HCT116 (cell line): Measurements from ENCODE around the gene RBM25. TPM values are rescaled to one million over a fixed set of nuclear protein-coding genes. Genes with fewer than 3 reads are reported as not detected.

Experiments used
- ATAC-seq: fragments of 200-7000 bp; cut with Tn5 transposase; 2 replicates; pipeline ENCODE4 v1.9.1; 2020; ENCODE audit warnings: mild to moderate bottlenecking, moderate library complexity
- BruUV-seq: library from RNA; stranded (reverse); fragments of 400-500 nt; replicated peaks from 2 replicates; lab custom pipeline; 2021; lab: Mats Ljungman, UMichigan
- CTCF ChIA-PET: fragments of 300-600 bp; sonication (Branson Sonifier 250); formaldehyde crosslinking; loops from one replicate; lab custom pipeline; 2021; ENCODE audit warnings: antibody characterized with exemption; lab: Charles Lee
- POLR2A ChIA-PET: fragments of 300-600, 350-600 bp; sonication (Branson Sonifier 250); formaldehyde crosslinking; loops from one replicate; lab custom pipeline; 2021; ENCODE audit warnings: antibody characterized with exemption; lab: Charles Lee
- RAD21 ChIA-PET, 2 experiments: fragments of 300-600 bp; sonication (Branson Sonifier 250); formaldehyde crosslinking; loops; one replicate each; lab custom pipeline; 2023; ENCODE audit warnings: low total read pairs in 2 of 2; ENCODE audit not compliant: uncharacterized antibody in 2 of 2, unreplicated experiment in 2 of 2, low non-redundant PET in 1 of 2; lab: Charles Lee
- DNase-seq: peaks from one replicate; pipeline ENCODE4 v3.0.0-alpha.2; 2010; ENCODE audit warnings: low read depth, low spot score
- H2AFZ ChIP-seq: fragments of 200-600 bp; shearing (Covaris generic), sonication (generic); 2 replicates; pipeline ENCODE4 v1.6.1; 2017; ENCODE audit warnings: low read depth, mixed run types, mixed read lengths, antibody characterized with exemption, low read length; ENCODE audit not compliant: poor library complexity, severe bottlenecking
- H3K27ac ChIP-seq: 2 replicates; pipeline ENCODE4 v1.5.1; 2012; ENCODE audit warnings: low read depth, low read length
- H3K27me3 ChIP-seq: fragments of 200-600 bp; sonication (generic); 2 replicates; pipeline ENCODE4 v1.6.1; 2016; ENCODE audit warnings: mixed run types, low read length, mixed read lengths; ENCODE audit not compliant: insufficient read depth
- H3K36me3 ChIP-seq, 2 experiments: fragments of 200-500 bp in 1 of 2; fragments of 200-600 bp in 1 of 2; sonication (Bioruptor generic) in 1 of 2; sonication (generic) in 1 of 2; 2 replicates each; pipeline versions ENCODE4 v1.5.1 to v1.6.1; 2014 to 2016; ENCODE audit warnings: low read length in 2 of 2, inconsistent platforms in 1 of 2, mixed read lengths in 1 of 2, mixed run types in 1 of 2; ENCODE audit not compliant: insufficient read depth in 2 of 2, control insufficient read depth in 1 of 2
- H3K4me1 ChIP-seq, 2 experiments: fragments of 200-600 bp in 1 of 2; sonication (generic) in 1 of 2; 2 replicates each; pipeline versions ENCODE4 v1.5.1 to v1.6.1; 2012 to 2017; ENCODE audit warnings: low read length in 2 of 2, inconsistent platforms in 1 of 2, mild to moderate bottlenecking in 1 of 2, mixed read lengths in 1 of 2, mixed run types in 1 of 2, moderate library complexity in 1 of 2; ENCODE audit not compliant: insufficient read depth in 2 of 2, control insufficient read depth in 1 of 2
- H3K4me2 ChIP-seq: fragments of 200-600 bp; sonication (generic); 2 replicates; pipeline ENCODE4 v1.6.1; 2017; ENCODE audit warnings: mixed run types, low read length, mixed read lengths
- H3K4me3 ChIP-seq, 2 experiments: fragments of 200-600 bp in 1 of 2; sonication (generic) in 1 of 2; replicated peaks in 1 of 2; 2 replicates each; pipeline ENCODE4 v1.5.1; 2011 to 2016; ENCODE audit warnings: low read length in 2 of 2, control low read depth in 1 of 2, low read depth in 1 of 2, mild to moderate bottlenecking in 1 of 2, mixed read lengths in 1 of 2, mixed run types in 1 of 2
- H3K79me2 ChIP-seq: fragments of 200-600 bp; sonication (generic); 2 replicates; pipeline ENCODE4 v1.6.1; 2017; ENCODE audit warnings: mild to moderate bottlenecking, mixed run types, low read length, moderate library complexity, mixed read lengths; ENCODE audit not compliant: insufficient read depth
- H3K9ac ChIP-seq: fragments of 200-600 bp; sonication (generic); 2 replicates; pipeline ENCODE4 v1.6.1; 2016; ENCODE audit warnings: low read length, mixed read lengths
- H3K9me2 ChIP-seq: fragments of 200-600 bp; sonication (generic), shearing (Covaris generic); 2 replicates; pipeline ENCODE4 v1.6.1; 2017; ENCODE audit warnings: mixed run types, mild to moderate bottlenecking, moderate library complexity; ENCODE audit not compliant: insufficient read depth
- H3K9me3 ChIP-seq, 2 experiments: fragments of 200-500 bp in 1 of 2; fragments of 200-600 bp in 1 of 2; sonication (Bioruptor generic) in 1 of 2; sonication (generic) in 1 of 2; 2 replicates each; pipeline ENCODE4 v1.6.1; 2014 to 2017; ENCODE audit warnings: low read length in 2 of 2, mixed read lengths in 2 of 2, inconsistent platforms in 1 of 2, low read depth in 1 of 2, mild to moderate bottlenecking in 1 of 2, mixed run types in 1 of 2, moderate library complexity in 1 of 2; ENCODE audit not compliant: control insufficient read depth in 1 of 2, insufficient read depth in 1 of 2
- H4K20me1 ChIP-seq: fragments of 200-600 bp; sonication (generic), shearing (Covaris generic); 2 replicates; pipeline ENCODE4 v1.6.1; 2017; ENCODE audit warnings: mixed run types, mild to moderate bottlenecking, moderate library complexity; ENCODE audit not compliant: insufficient read depth
- ATF3 ChIP-seq: IDR thresholded peaks from 2 replicates; pipeline ENCODE4 v1.6.1; 2012
- CBX3 ChIP-seq: IDR thresholded peaks from 2 replicates; pipeline ENCODE4 v1.6.1; 2012; ENCODE audit warnings: low read depth
- CEBPB ChIP-seq: IDR thresholded peaks from 2 replicates; pipeline ENCODE4 v1.6.1; 2012; ENCODE audit warnings: low read depth
- CTCF ChIP-seq, 3 experiments: fragments of 200-600 bp in 1 of 3; sonication (generic) in 1 of 3; IDR thresholded peaks in 2 of 3; conservative IDR thresholded peaks in 1 of 3; 2 replicates each; pipeline ENCODE4 v1.5.1; 2012 to 2017; ENCODE audit warnings: low read depth in 2 of 3, low read length in 2 of 3, antibody characterized with exemption in 1 of 3, borderline replicate concordance in 1 of 3, control low read depth in 1 of 3, mild to moderate bottlenecking in 1 of 3, mixed read lengths in 1 of 3, mixed run types in 1 of 3, moderate library complexity in 1 of 3; ENCODE audit not compliant: insufficient read depth in 1 of 3
- ELF1 ChIP-seq: IDR thresholded peaks from 2 replicates; pipeline ENCODE4 v1.6.1; 2012; ENCODE audit warnings: low read depth, borderline replicate concordance
- EZH2 ChIP-seq: fragments of 200-600 bp; sonication (generic); IDR thresholded peaks from 2 replicates; pipeline ENCODE4 v1.6.1; 2017; ENCODE audit warnings: antibody characterized with exemption, mixed run types
- FOSL1 ChIP-seq: IDR thresholded peaks from 2 replicates; pipeline ENCODE4 v1.6.1; 2012; ENCODE audit warnings: low read depth
- JUND ChIP-seq: IDR thresholded peaks from 2 replicates; pipeline ENCODE4 v1.6.1; 2012
- MAX ChIP-seq: IDR thresholded peaks from 2 replicates; pipeline ENCODE4 v1.6.1; 2012
- POLR2A ChIP-seq: IDR thresholded peaks from 2 replicates; pipeline ENCODE4 v1.7.0; 2011; ENCODE audit warnings: borderline replicate concordance; ENCODE audit not compliant: insufficient read depth, insufficient read length; ENCODE audit errors: extremely low read depth
- POLR2AphosphoS5 ChIP-seq: IDR thresholded peaks from 2 replicates; pipeline ENCODE4 v1.6.1; 2011; ENCODE audit warnings: mild to moderate bottlenecking, low read depth, low read length, moderate library complexity
- SIN3A ChIP-seq: IDR thresholded peaks from 2 replicates; pipeline ENCODE4 v1.6.1; 2012; ENCODE audit warnings: low read depth
- SRF ChIP-seq: IDR thresholded peaks from 2 replicates; pipeline ENCODE4 v1.6.1; 2012; ENCODE audit warnings: low read depth
- TCF7L2 ChIP-seq: IDR thresholded peaks from 2 replicates; pipeline ENCODE4 v1.7.0; 2011; ENCODE audit warnings: borderline replicate concordance, inconsistent platforms; ENCODE audit not compliant: insufficient read depth, insufficient read length; ENCODE audit errors: extremely low read depth
- intact Hi-C: fragments of 100-400 bp; cut with micrococcal nuclease; formaldehyde crosslinking; loops from 2 replicates; pipeline ENCODE4 v1.10.0; 2022
- total RNA-seq: library from RNA; stranded (reverse); gene quantifications from one replicate; pipeline ENCODE4 v1.2.1, GENCODE V29; 2021; ENCODE audit not compliant: unreplicated experiment
- TF ChIP-seq, protein P1 (sequence below): IDR thresholded peaks from 2 replicates; pipeline ENCODE4 v1.6.1; 2011; ENCODE audit warnings: mild to moderate bottlenecking, low read length, moderate library complexity; ENCODE audit not compliant: insufficient replicate concordance; ENCODE audit errors: extremely low read depth

Gene RBM25
- total RNA-seq, 1 experiment from 2014 or later: 80.1 TPM

DNA sequence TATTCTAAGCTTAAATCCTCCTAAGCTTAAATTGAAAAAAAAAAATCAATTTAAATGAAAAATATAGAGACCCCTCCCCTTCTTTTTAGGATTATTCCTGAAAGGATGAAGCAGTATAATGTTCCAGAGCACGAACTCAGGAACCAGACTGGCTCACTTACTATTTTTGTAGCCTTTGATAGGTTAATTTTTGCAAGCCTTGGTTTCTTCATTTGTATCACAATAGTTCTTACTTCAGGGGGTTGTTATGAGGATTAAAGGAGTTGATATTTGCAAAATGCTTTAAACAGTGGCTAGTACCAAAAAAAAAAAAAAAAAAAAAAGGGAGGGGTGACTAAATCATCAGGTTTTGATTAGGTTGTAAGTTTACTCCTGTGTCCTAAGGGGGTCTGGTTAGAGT is 3.1 kb upstream of the RBM25 start:
- H3K79me2 ChIP-seq: peaks cover 29% of the 10 kb centered on the region
- no peaks in the 10 kb centered on the region for H3K9me3 ChIP-seq
- H3K9me2 ChIP-seq: no peaks in the 10 kb centered on the region
- no peak for ATAC-seq
- BruUV-seq: no TSS peak
- ChIA-PET CTCF (no interaction called here), RAD21 (no interaction called here)
- H2AFZ ChIP-seq: no peak overlapping the region
- no peak overlapping the region for H3K27ac ChIP-seq
- peaks cover 3% of the 10 kb centered on the region; the same call in 1 of the 2 replicates for H4K20me1 ChIP-seq
- no peak overlapping the region for H3K4me3 ChIP-seq
- TF ChIP-seq CTCF (IDR thresholded peaks at IDR 0.05 in 2 of 3, conservative IDR thresholded peaks at IDR 0.05 in 1 of 3; ENCODE audit: borderline replicate concordance in 1 of 3, insufficient read depth in 1 of 3, low read depth in 2 of 3, low read length in 2 of 3) (no peak), CBX3 (no peak), CEBPB (no peak), JUND (no peak), SRF (no peak), FOSL1 (no peak), EZH2 (no peak), POLR2AphosphoS5 (no peak), SIN3A (no peak), TCF7L2 (no peak), POLR2A (no peak), ATF3 (no peak), ELF1 (no peak), MAX (no peak)
- TF ChIP-seq, protein P1, sequence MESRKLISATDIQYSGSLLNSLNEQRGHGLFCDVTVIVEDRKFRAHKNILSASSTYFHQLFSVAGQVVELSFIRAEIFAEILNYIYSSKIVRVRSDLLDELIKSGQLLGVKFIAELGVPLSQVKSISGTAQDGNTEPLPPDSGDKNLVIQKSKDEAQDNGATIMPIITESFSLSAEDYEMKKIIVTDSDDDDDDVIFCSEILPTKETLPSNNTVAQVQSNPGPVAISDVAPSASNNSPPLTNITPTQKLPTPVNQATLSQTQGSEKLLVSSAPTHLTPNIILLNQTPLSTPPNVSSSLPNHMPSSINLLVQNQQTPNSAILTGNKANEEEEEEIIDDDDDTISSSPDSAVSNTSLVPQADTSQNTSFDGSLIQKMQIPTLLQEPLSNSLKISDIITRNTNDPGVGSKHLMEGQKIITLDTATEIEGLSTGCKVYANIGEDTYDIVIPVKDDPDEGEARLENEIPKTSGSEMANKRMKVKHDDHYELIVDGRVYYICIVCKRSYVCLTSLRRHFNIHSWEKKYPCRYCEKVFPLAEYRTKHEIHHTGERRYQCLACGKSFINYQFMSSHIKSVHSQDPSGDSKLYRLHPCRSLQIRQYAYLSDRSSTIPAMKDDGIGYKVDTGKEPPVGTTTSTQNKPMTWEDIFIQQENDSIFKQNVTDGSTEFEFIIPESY: no peak
- TF ChIP-seq, all 23 proteins: peak for 0
- no peaks in the 10 kb centered on the region for H3K27me3 ChIP-seq
- intact Hi-C loops: no loop called here
- no peak for DNase-seq
- H3K36me3 ChIP-seq: no peaks in the 10 kb centered on the region
- H3K4me1 ChIP-seq: peaks cover 2 to 15% of the 10 kb centered on the region in 2 experiments; a peak in 3 of 4 replicates
- H3K9ac ChIP-seq: no peak overlapping the region
- no peak overlapping the region for H3K4me2 ChIP-seq
- POLR2A ChIA-PET: no interaction called here
